HG02870 (cell line): ENCODE data around the gene VPS51.

Experiments
- ATAC-seq: cut with Tn5 transposase; IDR thresholded peaks from one replicate; pipeline ENCODE4 v1.9.1; 2021; ENCODE audit warnings: mild to moderate bottlenecking, moderate library complexity; ENCODE audit not compliant: unreplicated experiment

VPS51 gene

GRCh38 chr11:65160643-65161042 lies 64.6 kb downstream of the VPS51 start:
- no peak for ATAC-seq
